Small intestine (tissue), 7 donors: Measurements from ENCODE around the gene CFAP298. TPM values are rescaled to one million over a fixed set of nuclear protein-coding genes. Genes with fewer than 3 reads are reported as not detected.
"Not testable (repeated sequence)": the region's sequence is repeated elsewhere in the genome, so short reads cannot be mapped to it uniquely, and the experiment has no call there.

Experiments
- DNase-seq, 2 donors: peaks; one replicate each; pipeline versions ENCODE4 v3.0.0 to v3.0.0-alpha.2; 2013
- FAIRE-seq: peaks from 2 replicates; lab custom pipeline; 2012; peaks lifted over from hg19 to GRCh38; lab: Jason Lieb, UNC
- H3K27ac ChIP-seq, 3 donors: one replicate each; pipeline ENCODE4 v1.5.1; 2013; ENCODE audit warnings: low read length in 2 of 3, mild to moderate bottlenecking in 2 of 3, control low read depth in 1 of 3, inconsistent platforms in 1 of 3, low read depth in 1 of 3, moderate library complexity in 1 of 3
- H3K27me3 ChIP-seq, 3 donors: one replicate each; pipeline ENCODE4 v1.6.1; 2013; ENCODE audit warnings: low read length in 3 of 3, inconsistent platforms in 1 of 3; ENCODE audit not compliant: control insufficient read depth in 3 of 3, insufficient read depth in 3 of 3
- H3K36me3 ChIP-seq, 3 donors: one replicate each; pipeline ENCODE4 v1.6.1; 2013; ENCODE audit warnings: low read length in 3 of 3, inconsistent platforms in 1 of 3, low read depth in 1 of 3, mild to moderate bottlenecking in 1 of 3, moderate library complexity in 1 of 3; ENCODE audit not compliant: control insufficient read depth in 3 of 3, insufficient read depth in 2 of 3
- H3K4me1 ChIP-seq, 3 donors: one replicate each; pipeline ENCODE4 v1.6.1; 2013; ENCODE audit warnings: low read length in 2 of 3, inconsistent platforms in 1 of 3, low read depth in 1 of 3, mild to moderate bottlenecking in 1 of 3, moderate library complexity in 1 of 3; ENCODE audit not compliant: control insufficient read depth in 3 of 3, insufficient read depth in 2 of 3
- H3K4me3 ChIP-seq, 3 donors: one replicate each; pipeline ENCODE4 v1.5.1; 2013; ENCODE audit warnings: low read length in 3 of 3, control low read depth in 1 of 3, inconsistent platforms in 1 of 3, low read depth in 1 of 3, mild to moderate bottlenecking in 1 of 3, moderate library complexity in 1 of 3
- H3K9me3 ChIP-seq, 2 donors: one replicate each; pipeline ENCODE4 v1.6.1; 2013; ENCODE audit warnings: low read depth in 1 of 2, low read length in 1 of 2; ENCODE audit not compliant: control insufficient read depth in 2 of 2, insufficient read depth in 1 of 2
- WGBS, 3 donors: extraction: QIAGEN DNeasy Blood & Tissue Kit; methylation state at CpG; one replicate each; pipeline ENCODE4 v1.1.7; 2013; 5-methylcytosine and 5-hydroxymethylcytosine counted together
- polyA plus RNA-seq, 4 donors: library from polyadenylated mRNA; stranded (reverse) in 3 of 4; unstranded in 1 of 4; fragments of 200-250 nt in 3 of 4; fragments of 120-200 nt in 1 of 4; gene quantifications; one replicate each; pipeline versions ENCODE4 v1.2.1 to v1.2.3, GENCODE V29; 2013
- donor health status: healthy with polysubstance abuse.
- donor health status: control.
- donor health status: control.
- donor health status: Bipolar disorder and iron deficiency.
- donor health status: healthy.

CFAP298 gene
- polyA plus RNA-seq, 4 donors, result 29.5 to 51.1 (median 37.2) TPM

GRCh38 chr21:32567626-32568025 is 44.6 kb downstream of the CFAP298 start:
- no peaks in the 10 kb centered on the region for H3K27me3 ChIP-seq
- H3K9me3 ChIP-seq, result no peaks in the 10 kb centered on the region
- H3K27ac ChIP-seq, result no peak overlapping the region
- DNase-seq (no peak), FAIRE-seq (no peak)
- H3K4me3 ChIP-seq, result no peak overlapping the region
- H3K36me3 ChIP-seq, result no peaks in the 10 kb centered on the region
- no peaks in the 10 kb centered on the region for H3K4me1 ChIP-seq
- 96 to 98% (median 97%) methylated on average over 8 of the region's 8 CpGs for WGBS, 3 donors

GRCh38 chr21:32566741-32567389 is 45.3 kb downstream of the CFAP298 start:
- no peak for FAIRE-seq

GRCh38 chr21:32565856-32566465 is 46.2 kb downstream of the CFAP298 start:
- WGBS, 3 donors, result 92 to 93% (median 93%) methylated on average over 2 of the region's 2 CpGs
- H3K4me1 ChIP-seq, result no peaks in the 10 kb centered on the region
- H3K9me3 ChIP-seq, result no peaks in the 10 kb centered on the region
- H3K4me3 ChIP-seq, result no peak overlapping the region
- no peak overlapping the region for H3K27ac ChIP-seq
- no peak for DNase-seq
- FAIRE-seq, result no peak
- H3K27me3 ChIP-seq, result no peaks in the 10 kb centered on the region
- H3K36me3 ChIP-seq, result no peaks in the 10 kb centered on the region

More at GRCh38 chr21:32566741-32567389, 45.3 kb downstream of the CFAP298 start:
- no peak for DNase-seq
- H3K9me3 ChIP-seq, result no peaks in the 10 kb centered on the region
- no peak overlapping the region for H3K4me3 ChIP-seq
- no peaks in the 10 kb centered on the region for H3K4me1 ChIP-seq
- no peaks in the 10 kb centered on the region for H3K36me3 ChIP-seq
- H3K27ac ChIP-seq, result no peak overlapping the region
- 82 to 91% (median 89%) methylated on average over 5 of the region's 5 CpGs for WGBS, 3 donors
- no peaks in the 10 kb centered on the region for H3K27me3 ChIP-seq

GRCh38 chr21:32562915-32563314 is 49.3 kb downstream of the CFAP298 start:
- DNase-seq (no peak), FAIRE-seq (no peak)
- H3K36me3 ChIP-seq, result no peaks in the 10 kb centered on the region
- no peaks in the 10 kb centered on the region for H3K4me1 ChIP-seq
- H3K9me3 ChIP-seq, result no peaks in the 10 kb centered on the region
- no peaks in the 10 kb centered on the region for H3K27me3 ChIP-seq
- WGBS, 3 donors, result 84 to 92% (median 91%) methylated on average over 2 of the region's 2 CpGs
- H3K27ac ChIP-seq, result no peak overlapping the region
- H3K4me3 ChIP-seq, result no peak overlapping the region

GRCh38 chr21:32562426-32562825 is 49.8 kb downstream of the CFAP298 start:
- DNase-seq (peak in 1 of 2 donors; percentile 10), FAIRE-seq (no peak)
- Histone ChIP-seq H3K27me3 (no peaks in the 10 kb centered on the region), H3K4me3 (no peak overlapping the region), H3K9me3 (no peaks in the 10 kb centered on the region), H3K36me3 (no peaks in the 10 kb centered on the region), H3K27ac (no peak overlapping the region), H3K4me1 (no peaks in the 10 kb centered on the region)
- 54 to 77% (median 71%) methylated on average over 5 of the region's 5 CpGs for WGBS, 3 donors

- not testable (repeated sequence) for DNase-seq, FAIRE-seq, H3K27me3 ChIP-seq, H3K9me3 ChIP-seq, H3K4me3 ChIP-seq, H3K27ac ChIP-seq, H3K4me1 ChIP-seq, H3K36me3 ChIP-seq
- WGBS, 3 donors, result 85 to 96% (median 93%) methylated on average over 1 of the region's 1 CpG
These were observed 50.7 kb downstream of the CFAP298 start for GRCh38 chr21:32561476-32561875.

- no peak for DNase-seq
- Histone ChIP-seq H3K27ac (no peak overlapping the region), H3K4me1 (no peaks in the 10 kb centered on the region), H3K9me3 (no peaks in the 10 kb centered on the region), H3K27me3 (no peaks in the 10 kb centered on the region), H3K36me3 (no peaks in the 10 kb centered on the region), H3K4me3 (no peak overlapping the region)
- WGBS, 3 donors, result 89 to 97% (median 95%) methylated on average over 3 of the region's 3 CpGs
- no peak for FAIRE-seq
These were observed 51.3 kb downstream of the CFAP298 start for GRCh38 chr21:32560896-32561295.

- 77 to 84% (median 78%) methylated on average over 6 of the region's 6 CpGs for WGBS, 3 donors
- H3K36me3 ChIP-seq, result no peaks in the 10 kb centered on the region
- no peak overlapping the region for H3K27ac ChIP-seq
- FAIRE-seq (peak; percentile 47), DNase-seq (no peak)
- H3K9me3 ChIP-seq, result no peaks in the 10 kb centered on the region
- H3K27me3 ChIP-seq, result no peaks in the 10 kb centered on the region
- H3K4me1 ChIP-seq, result no peaks in the 10 kb centered on the region
- no peak overlapping the region for H3K4me3 ChIP-seq
These were observed 53.1 kb downstream of the CFAP298 start for GRCh38 chr21:32559006-32559610.
